SJCRH30 (cell line): ENCODE data around the gene SP6. TPM values are rescaled to one million over a fixed set of nuclear protein-coding genes. Genes with fewer than 3 reads are reported as not detected.

ENCODE experiments used
- DNase-seq, 2 experiments: peaks; one replicate each; pipeline ENCODE4 v3.0.0-alpha.2; 2015 to 2020
- H3K27ac ChIP-seq: fragments of 250-450 bp; sonication (Bioruptor Pico); 2 replicates; pipeline ENCODE4 v1.5.1; 2020; ENCODE audit warnings: mild to moderate bottlenecking, moderate library complexity
- H3K27me3 ChIP-seq: fragments of 250-450 bp; sonication (Bioruptor Pico); 2 replicates; pipeline ENCODE4 v1.5.1; 2020; ENCODE audit warnings: mild to moderate bottlenecking, moderate library complexity
- H3K36me3 ChIP-seq: fragments of 250-450 bp; sonication (Bioruptor Pico); 2 replicates; pipeline ENCODE4 v1.5.1; 2020; ENCODE audit warnings: mild to moderate bottlenecking, moderate library complexity
- H3K4me1 ChIP-seq: fragments of 250-450 bp; sonication (Bioruptor Pico); 2 replicates; pipeline ENCODE4 v1.5.1; 2020; ENCODE audit warnings: mild to moderate bottlenecking, moderate library complexity
- H3K4me3 ChIP-seq: fragments of 250-450 bp; sonication (Bioruptor Pico); 2 replicates; pipeline ENCODE4 v1.5.1; 2020; ENCODE audit warnings: mild to moderate bottlenecking, moderate library complexity
- H3K9me3 ChIP-seq: fragments of 250-450 bp; sonication (Bioruptor Pico); replicated peaks from 2 replicates; pipeline ENCODE4 v1.5.1; 2020; ENCODE audit warnings: mild to moderate bottlenecking, moderate library complexity
- total RNA-seq: library from RNA; depleted of rRNA; stranded (reverse); fragments of >200 nt; shearing (Covaris generic); gene quantifications from 2 replicates; pipeline ENCODE4 v1.2.3, GENCODE V29; 2014

Gene SP6
- total RNA-seq, 1 experiment from 2014 or later, result not detected

DNA sequence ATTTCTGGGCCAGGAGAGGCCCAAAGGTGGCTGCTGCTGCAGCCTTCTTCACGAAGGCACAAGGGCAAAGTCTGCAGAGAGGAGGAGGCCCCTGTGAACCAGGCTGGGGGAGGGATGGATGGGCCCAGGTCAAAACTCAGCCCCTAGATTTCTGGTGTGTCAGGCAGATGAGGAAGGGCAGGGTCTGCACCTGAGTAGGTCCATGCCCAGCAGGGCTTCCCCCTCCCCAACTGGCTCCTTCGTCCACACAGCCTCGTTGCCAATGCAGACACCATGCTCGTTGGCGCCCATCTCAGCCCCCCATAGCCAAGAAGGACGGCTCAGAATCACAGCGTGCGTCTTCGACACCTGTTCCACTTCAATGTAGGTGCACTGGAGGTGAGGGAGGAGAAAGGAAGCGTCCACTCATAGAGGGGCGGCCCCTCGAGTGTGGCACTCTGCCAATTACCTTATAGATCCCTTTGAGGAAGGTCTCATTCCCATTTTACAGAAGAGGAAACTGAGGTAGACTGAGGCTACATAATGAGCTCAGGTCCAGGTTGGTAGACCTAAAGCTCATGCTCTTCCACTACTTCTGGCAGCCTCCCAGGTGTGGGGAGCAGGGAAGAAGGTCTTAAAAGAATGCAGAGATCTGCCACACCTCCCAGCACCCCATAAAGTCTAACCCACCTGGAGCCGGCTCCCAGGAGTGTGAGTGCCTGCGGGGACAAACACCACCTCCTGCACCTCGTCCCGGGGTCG lies 10.8 kb downstream of the SP6 start:
- DNase-seq, result no peak
- Histone ChIP-seq H3K9me3 (no peaks in the 10 kb centered on the region), H3K4me1 (peaks cover 12% of the 10 kb centered on the region), H3K4me3 (peak overlapping the region; percentile 73), H3K27ac (no peak overlapping the region; the same call in 1 of the 2 replicates), H3K27me3 (peaks cover 10% of the 10 kb centered on the region; the same call in 1 of the 2 replicates), H3K36me3 (no peaks in the 10 kb centered on the region)

DNA sequence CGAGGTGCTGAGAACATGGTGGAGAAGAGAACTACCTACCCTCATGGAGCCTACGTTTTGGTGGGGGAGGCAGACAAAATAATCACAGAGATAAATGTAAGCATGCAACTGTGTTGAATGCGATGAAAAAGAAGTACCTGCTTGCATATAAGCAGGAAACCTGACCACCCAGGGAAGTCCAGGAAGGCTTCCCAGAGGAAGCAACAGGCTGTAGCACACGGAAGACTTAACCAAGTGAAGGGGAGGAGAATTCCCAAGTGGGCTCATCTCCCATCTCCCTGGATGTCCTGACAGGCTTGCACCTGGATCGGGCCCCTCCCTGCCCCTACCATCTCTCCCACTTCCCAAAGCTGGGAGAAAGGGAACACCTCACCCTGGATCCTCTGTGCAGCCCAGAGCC lies 11.9 kb downstream of the SP6 start:
- Histone ChIP-seq H3K4me3 (no peak overlapping the region), H3K27me3 (no peaks in the 10 kb centered on the region), H3K36me3 (no peaks in the 10 kb centered on the region), H3K27ac (no peak overlapping the region), H3K9me3 (no peaks in the 10 kb centered on the region), H3K4me1 (peaks cover 12% of the 10 kb centered on the region)
- no peak for DNase-seq

DNA sequence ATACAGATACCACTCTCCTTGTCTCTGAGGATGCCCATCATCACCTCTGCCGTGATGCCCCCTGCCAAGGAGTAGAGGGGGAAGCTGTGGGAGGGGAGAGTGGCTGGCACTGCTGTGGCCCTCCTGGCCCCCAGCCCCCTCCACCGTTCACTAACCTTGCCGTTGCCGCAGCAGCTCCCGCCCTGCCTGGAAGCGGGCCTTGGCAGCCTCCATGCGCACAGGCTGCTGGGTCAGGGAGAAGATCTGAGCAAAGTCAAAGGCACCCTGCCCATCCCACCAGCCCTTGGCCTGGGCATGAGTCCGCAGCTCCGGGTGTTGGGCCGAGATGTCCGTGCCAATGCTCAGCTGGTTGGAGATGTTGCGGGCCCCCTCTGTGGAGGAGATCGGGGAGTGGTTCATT lies 12.3 kb downstream of the SP6 start:
- H3K27ac ChIP-seq, result no peak overlapping the region
- no peak overlapping the region for H3K4me3 ChIP-seq
- H3K4me1 ChIP-seq, result peaks cover 12% of the 10 kb centered on the region

DNA sequence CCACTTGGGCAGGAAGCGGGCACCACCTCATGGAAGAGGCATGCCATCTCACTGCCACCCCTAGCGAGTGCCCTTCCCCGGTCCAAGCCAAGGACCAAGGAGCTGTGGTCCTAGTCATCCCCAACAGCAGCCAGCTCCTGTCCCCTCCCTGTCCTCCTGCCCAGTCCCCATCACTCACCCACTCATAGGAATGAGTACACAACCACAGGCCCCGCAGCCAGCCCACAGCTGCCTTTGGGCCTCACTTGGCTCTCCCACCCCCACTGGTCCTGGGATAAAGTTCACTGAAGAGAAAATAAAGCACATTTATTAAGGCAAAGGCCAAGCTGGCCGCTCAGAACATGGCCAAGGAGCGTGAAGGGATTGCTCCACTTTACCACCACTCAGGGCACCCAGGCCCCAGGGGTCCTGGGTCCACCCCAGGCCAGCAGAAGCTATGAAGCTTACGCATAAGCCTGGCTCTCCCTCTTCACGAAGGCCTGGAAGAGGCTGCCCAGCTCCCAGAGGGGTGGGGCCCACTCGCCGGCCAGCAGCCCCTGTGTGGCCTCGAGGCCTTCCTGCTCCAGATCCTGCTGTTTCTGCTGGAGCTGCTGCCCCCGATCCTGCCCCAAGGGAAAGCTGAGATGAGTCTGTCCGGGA lies 13.4 kb downstream of the SP6 start:
- H3K27ac ChIP-seq, result no peak overlapping the region
- peaks cover 8% of the 10 kb centered on the region for H3K4me1 ChIP-seq
- H3K27me3 ChIP-seq, result no peaks in the 10 kb centered on the region
- no peaks in the 10 kb centered on the region for H3K36me3 ChIP-seq
- no peak for DNase-seq
- no peaks in the 10 kb centered on the region for H3K9me3 ChIP-seq
- no peak overlapping the region for H3K4me3 ChIP-seq

More for the DNA sequence above, 12.3 kb downstream of the SP6 start:
- no peak for DNase-seq
- H3K36me3 ChIP-seq, result no peaks in the 10 kb centered on the region
- no peaks in the 10 kb centered on the region for H3K9me3 ChIP-seq
- no peaks in the 10 kb centered on the region for H3K27me3 ChIP-seq

DNA sequence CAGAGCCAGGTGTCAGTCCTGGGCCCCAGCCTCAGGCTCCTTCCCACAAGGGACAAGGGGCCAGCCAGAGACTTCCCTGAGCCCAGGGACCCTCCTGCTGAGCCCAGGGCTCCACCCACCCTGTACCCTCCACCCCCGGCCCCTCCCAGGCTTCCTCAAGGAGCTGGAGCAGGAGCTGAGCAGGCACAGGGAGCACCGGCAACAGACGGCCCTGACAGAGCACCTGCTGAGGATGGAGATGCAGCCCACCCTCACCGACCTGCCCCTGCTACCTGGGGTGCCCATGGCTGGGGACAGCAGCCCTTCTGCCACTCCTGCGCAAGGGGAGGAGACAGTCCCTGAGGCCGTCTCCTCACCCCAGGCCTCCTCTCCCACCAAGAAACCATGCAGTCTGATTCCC lies 14.4 kb downstream of the SP6 start:
- Histone ChIP-seq H3K9me3 (no peaks in the 10 kb centered on the region), H3K27me3 (no peaks in the 10 kb centered on the region), H3K4me3 (no peak overlapping the region), H3K27ac (no peak overlapping the region), H3K4me1 (peaks cover 2% of the 10 kb centered on the region), H3K36me3 (no peaks in the 10 kb centered on the region)
- DNase-seq, result no peak

DNA sequence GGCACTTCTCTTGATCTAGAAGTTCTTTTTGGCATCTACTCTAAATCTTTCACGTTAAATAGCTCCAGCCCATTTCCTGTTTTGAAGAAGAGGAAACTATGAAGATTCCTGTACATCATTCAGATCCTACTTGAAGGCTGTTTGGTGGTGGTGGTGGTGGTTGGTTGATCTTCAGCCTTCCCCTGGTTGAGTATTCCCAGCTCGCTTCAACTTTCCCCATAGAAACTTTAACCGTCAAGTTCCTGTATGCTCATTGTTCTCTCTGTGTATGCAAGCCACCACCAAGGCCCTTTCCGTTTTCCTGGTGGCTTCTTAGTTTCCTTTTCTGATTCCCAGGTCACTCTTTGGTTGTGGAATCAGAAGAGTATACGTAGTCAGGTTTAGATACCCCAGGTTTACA lies 16.2 kb downstream of the SP6 start:
- Histone ChIP-seq H3K4me1 (no peaks in the 10 kb centered on the region), H3K4me3 (no peak overlapping the region), H3K27ac (no peak overlapping the region), H3K27me3 (no peaks in the 10 kb centered on the region), H3K36me3 (no peaks in the 10 kb centered on the region), H3K9me3 (no peaks in the 10 kb centered on the region)
- no peak for DNase-seq

DNA sequence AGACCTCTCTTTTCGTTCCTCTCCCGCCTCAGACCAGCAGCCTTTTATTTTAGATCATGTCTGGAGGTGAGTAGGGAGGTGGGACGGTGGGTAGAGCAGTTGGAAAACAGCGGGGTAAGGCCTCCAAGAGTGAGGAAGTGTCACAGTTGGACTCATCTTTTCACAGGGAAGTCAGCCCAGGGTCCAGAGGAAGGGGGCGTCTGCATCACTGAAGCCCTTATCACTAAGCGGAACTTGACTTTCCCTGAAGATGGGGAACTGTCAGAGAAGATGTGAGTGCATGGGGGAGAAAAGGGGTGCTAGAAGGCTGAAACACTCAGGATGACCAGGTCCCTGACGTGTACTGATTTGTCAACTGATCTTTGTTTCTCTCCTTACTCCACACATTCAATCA lies 19.0 kb downstream of the SP6 start:
- Histone ChIP-seq H3K9me3 (no peaks in the 10 kb centered on the region), H3K4me3 (peak overlapping the region; percentile 80), H3K36me3 (peaks cover 11% of the 10 kb centered on the region; the same call in 1 of the 2 replicates), H3K4me1 (no peaks in the 10 kb centered on the region), H3K27me3 (no peaks in the 10 kb centered on the region), H3K27ac (no peak overlapping the region)
- DNase-seq, result no peak

DNA sequence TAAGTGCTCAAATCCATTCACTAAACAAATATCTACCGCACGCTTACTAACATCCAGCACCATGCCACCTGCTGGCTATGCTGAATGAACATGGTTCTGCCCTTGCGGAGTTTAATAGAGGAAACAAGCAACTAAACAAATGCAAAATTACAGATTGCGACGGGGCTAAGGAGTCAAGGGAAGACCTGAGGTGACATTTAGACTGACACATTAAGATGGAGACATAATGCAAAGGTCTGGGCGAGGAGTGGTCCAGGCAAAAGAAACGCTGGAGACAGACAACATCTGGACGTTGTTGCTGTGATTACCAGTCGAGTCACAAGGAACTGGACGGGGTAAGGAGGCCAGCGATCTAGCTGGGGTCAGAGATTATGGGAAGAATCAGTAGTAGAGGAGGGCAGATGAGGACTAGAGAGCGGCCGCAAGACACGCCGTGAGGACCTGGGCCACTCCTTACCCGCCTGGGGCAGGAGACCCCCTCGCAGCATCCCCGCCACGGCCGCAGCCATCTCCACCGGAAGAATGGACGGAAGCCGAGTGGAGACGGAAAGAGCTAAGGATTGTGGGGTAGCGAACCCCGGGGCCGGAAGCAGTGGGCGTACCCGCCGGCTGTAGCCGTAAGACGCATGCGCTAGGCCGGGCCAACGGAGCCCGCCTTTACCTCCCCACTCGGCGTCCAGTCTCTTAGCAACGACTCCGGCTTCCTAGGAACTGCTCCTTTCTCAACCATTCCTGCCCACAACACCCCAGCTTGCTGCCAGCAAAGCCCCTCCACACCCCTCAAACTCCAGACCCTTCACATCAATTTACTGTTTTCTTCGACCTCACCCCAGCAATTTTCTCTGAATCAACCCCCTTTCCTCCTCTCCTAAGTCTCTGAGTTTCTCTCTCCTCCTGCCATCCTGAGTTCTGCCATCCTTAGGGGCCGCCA lies 19.7 kb downstream of the SP6 start, which contains the start of the genes LRRC46 and MRPL10:
Gene LRRC46 (plus strand): TSS at position 668 of the 931 bp plus-strand sequence. CDS start 320 bp downstream, outside the sequence.
Gene MRPL10 (minus strand): TSS at position 539 of the 931 bp plus-strand sequence. CDS start 30 bp downstream, at position 509.
- peak within 1 kb of the TSS; percentile 80 for H3K4me3 ChIP-seq
- H3K27ac ChIP-seq, result peak within 1 kb of the TSS; percentile 44
- H3K4me1 ChIP-seq, result no peaks in the 10 kb centered on the region
- no peaks in the 10 kb centered on the region for H3K9me3 ChIP-seq
- peaks cover 15% of the 10 kb centered on the region; the same call in 1 of the 2 replicates for H3K36me3 ChIP-seq
- DNase-seq, result peak; percentile 92 to 96
- H3K27me3 ChIP-seq, result no peaks in the 10 kb centered on the region

DNA sequence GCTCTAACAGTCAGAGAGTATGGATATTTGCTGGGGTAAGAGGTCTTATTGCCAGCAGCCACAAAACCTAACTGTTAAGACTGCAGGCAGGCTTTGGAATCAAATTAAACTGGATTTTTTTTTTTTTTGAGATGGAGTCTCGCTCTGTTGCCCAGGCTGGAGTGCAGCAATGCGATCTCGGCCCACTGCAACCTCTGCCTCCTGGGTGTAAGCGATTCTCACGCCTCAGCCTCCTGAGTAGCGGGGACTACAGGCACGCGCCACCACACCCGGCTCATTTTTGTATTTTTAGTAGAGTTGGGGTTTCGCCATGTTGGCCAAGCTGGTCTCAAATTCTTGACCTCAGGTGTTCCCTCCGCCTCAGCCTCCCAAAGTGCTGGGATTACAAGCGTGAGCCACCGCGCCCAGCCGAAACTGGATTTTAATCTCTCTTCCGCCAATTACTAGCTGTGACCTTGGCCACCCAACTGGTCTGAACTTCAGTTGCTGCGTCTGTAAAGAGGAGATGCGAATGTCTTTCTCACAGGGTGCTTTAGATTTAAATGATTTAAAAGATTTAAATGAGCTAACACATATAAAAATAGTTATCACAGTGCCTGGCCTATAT lies 20.5 kb downstream of the SP6 start:
- no peak for DNase-seq
- H3K27me3 ChIP-seq, result no peaks in the 10 kb centered on the region
- H3K27ac ChIP-seq, result no peak overlapping the region; the same call in 1 of the 2 replicates
- H3K36me3 ChIP-seq, result peaks cover 15% of the 10 kb centered on the region; the same call in 1 of the 2 replicates
- H3K4me1 ChIP-seq, result no peaks in the 10 kb centered on the region
- no peaks in the 10 kb centered on the region for H3K9me3 ChIP-seq
- peak overlapping the region; percentile 80 for H3K4me3 ChIP-seq

DNA sequence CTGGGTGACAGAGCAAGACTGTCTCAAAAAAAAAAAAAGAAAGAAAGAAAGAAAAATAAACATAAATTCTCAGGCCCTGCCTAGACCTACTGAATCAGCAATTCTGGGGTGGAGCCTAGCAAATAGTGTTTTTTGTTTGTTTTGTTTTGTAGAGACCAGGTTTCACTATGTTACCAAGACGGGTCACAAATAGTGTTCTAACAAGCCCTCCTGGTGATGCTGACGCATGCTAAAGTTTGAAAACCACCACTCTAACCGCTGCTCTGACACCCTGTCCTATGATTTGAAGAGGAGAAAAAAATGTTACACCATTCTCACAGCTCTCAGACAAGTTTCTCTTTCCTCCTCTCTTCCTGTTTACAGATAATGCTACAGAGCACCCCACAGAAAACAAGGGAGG lies 21.1 kb downstream of the SP6 start:
- no peak for DNase-seq
- Histone ChIP-seq H3K4me3 (no peak overlapping the region), H3K27me3 (no peaks in the 10 kb centered on the region), H3K4me1 (no peaks in the 10 kb centered on the region), H3K9me3 (no peaks in the 10 kb centered on the region), H3K27ac (no peak overlapping the region), H3K36me3 (peaks cover 15% of the 10 kb centered on the region; the same call in 1 of the 2 replicates)

DNA sequence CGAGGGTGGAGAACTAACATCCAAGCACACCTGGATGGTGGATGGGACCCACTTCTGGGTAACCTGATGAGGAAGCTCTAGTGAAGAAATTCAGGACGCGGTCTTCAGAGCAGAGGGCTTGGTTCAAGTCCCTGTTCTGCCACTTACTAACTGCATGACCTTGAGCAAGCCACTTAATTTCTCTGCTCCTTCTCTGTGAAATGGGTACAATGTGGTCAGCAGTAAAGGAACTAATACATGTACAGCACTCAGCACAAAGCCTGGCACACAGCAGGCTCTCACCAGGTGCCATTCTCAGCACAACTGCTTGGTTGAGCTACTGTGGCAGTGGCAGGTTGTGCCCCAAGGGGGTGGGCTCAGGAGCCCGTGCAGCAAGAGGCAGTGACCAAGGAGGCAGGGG lies 27.4 kb downstream of the SP6 start:
- Histone ChIP-seq H3K9me3 (no peaks in the 10 kb centered on the region), H3K27ac (no peak overlapping the region), H3K36me3 (peaks cover 15% of the 10 kb centered on the region; the same call in 1 of the 2 replicates), H3K27me3 (no peaks in the 10 kb centered on the region), H3K4me1 (peaks cover 8% of the 10 kb centered on the region; the same call in 1 of the 2 replicates), H3K4me3 (no peak overlapping the region)
- DNase-seq, result no peak

DNA sequence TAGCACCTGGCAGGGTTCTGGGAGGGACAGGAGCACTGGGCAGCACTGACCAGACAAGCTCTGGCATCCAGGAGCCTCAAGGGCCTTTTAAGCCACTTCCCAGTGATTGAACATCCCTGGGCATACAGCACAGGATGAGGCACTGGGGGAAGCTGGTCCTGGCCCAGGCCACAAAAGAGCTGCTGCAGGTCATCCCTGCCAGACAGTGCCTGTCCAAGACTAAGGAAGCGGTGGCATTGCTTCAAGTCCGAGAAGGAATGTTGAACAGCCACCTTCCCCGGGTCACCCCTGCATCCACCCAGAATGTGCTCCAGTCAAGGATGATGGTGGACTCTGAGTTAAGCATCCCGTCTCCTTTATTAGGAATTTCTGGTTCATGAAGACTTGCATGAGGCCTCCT lies 28.2 kb downstream of the SP6 start:
- Histone ChIP-seq H3K27me3 (no peaks in the 10 kb centered on the region), H3K9me3 (no peaks in the 10 kb centered on the region), H3K36me3 (peaks cover 10% of the 10 kb centered on the region; the same call in 1 of the 2 replicates), H3K27ac (no peak overlapping the region), H3K4me1 (peaks cover 8% of the 10 kb centered on the region; the same call in 1 of the 2 replicates), H3K4me3 (no peak overlapping the region)
- DNase-seq, result no peak

DNA sequence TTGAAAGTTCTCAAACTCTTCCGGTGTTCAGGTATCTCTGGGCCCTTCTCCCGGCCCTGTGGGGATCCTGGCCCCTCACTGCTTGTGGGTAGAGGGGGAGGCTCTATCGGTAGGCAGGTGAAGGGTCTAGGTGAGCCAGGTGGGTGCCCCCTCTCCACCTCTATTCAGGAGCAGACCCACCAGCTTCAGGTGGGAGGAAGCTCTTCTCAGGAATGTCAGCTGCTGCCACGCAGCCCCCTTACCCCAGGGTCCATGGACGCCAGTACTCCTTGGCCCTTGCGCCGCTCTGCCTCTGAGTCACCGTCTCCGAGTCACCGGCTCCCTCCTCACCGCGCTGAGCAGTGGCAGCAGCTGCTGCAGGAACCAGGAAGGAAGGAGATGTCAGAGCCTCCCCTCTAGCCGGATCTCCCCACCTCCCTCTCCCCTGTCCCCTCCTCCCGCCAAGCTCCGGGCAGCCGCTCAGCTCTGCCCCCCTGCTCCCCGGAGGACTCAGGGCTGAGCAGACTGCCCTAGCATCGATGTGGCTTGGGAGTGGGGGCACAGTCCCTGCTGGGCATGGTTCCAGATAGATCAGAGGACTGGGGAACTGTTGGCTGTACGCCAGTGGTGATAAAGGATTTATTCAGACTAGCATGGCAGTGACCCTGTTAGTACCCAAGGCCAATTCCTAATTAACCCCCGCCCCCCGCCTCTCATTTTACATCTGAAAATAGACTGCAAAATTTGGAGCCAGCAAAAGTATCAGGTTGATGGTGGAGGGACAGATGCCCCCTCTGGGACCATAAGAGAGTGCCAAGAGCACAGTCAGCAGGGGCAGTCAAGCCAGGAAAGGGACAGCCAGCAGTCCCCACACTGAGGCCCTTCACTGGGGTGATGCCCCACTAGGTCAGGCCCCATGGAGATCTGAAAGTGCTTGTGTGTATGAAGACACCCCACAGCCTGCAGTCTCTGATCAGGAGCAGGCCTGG lies 29.3 kb downstream of the SP6 start, which contains the start of gene OSBPL7:
Gene OSBPL7 (minus strand): TSS at position 371 of the 968 bp plus-strand sequence. CDS start 1,516 bp downstream, outside the sequence.
- Histone ChIP-seq H3K4me1 (peaks cover 8% of the 10 kb centered on the region; the same call in 1 of the 2 replicates), H3K9me3 (no peaks in the 10 kb centered on the region), H3K36me3 (0 out of 2 replicates have a peak, but pooled peaks cover 1% of the 10 kb centered on the region), H3K27ac (peak within 1 kb of the TSS; percentile 64), H3K27me3 (no peaks in the 10 kb centered on the region), H3K4me3 (peak within 1 kb of the TSS; percentile 65)
- peak; percentile 97 for DNase-seq
